Uterus (tissue), 2 donors: ENCODE measurements around the gene DCHS2.

Experiments used
- POLR2A ChIP-seq, 2 donors: fragments of 450-650 bp; IDR thresholded peaks; one replicate each; pipeline ENCODE4 v1.6.1; 2016; ENCODE audit warnings: antibody characterized with exemption in 2 of 2, mild to moderate bottlenecking in 1 of 2, moderate library complexity in 1 of 2
- TF ChIP-seq, protein P1 (sequence below), 4 experiments: fragments of 200-600 bp in 2 of 4; fragments of 450-650 bp in 2 of 4; sonication (generic) in 2 of 4; IDR thresholded peaks; one replicate each; pipeline ENCODE4 v1.5.1; 2016 to 2019; ENCODE audit warnings: antibody characterized with exemption in 4 of 4, mild to moderate bottlenecking in 2 of 4, moderate library complexity in 1 of 4

DNA sequence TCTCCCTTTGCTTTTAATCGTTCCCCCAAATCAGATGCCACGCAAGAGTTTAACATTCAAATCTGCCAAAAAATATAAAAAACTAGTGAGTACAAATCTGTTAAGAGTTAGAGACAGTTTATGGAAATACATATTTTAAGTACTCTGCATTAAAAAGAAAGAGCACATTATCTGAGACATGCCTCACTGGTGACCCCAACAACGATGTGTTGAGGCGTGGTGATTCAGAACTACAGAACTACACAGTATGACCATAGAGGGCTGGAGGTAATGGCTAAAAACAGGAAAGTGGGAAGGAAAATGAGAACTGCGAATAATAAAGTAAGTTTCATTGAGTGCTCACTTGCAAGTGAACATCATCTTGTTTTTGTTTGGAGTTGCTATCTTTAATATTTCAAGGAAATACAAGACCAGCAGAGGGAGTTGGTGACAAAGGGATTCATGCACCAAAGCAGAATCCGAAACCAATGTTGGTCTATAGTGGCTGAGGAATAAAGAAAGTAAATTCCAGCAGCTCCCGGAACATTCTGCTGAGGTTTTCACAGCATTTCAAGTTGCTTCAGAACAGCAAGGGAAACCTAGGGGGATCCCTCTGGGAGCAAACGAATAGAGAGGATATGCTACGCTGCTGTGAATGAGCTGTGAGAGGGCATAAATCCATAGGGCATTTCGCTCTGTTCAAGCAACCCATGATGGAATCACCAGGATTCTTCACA, 92.2 kb downstream of the DCHS2 start:
- TF ChIP-seq, protein P1, sequence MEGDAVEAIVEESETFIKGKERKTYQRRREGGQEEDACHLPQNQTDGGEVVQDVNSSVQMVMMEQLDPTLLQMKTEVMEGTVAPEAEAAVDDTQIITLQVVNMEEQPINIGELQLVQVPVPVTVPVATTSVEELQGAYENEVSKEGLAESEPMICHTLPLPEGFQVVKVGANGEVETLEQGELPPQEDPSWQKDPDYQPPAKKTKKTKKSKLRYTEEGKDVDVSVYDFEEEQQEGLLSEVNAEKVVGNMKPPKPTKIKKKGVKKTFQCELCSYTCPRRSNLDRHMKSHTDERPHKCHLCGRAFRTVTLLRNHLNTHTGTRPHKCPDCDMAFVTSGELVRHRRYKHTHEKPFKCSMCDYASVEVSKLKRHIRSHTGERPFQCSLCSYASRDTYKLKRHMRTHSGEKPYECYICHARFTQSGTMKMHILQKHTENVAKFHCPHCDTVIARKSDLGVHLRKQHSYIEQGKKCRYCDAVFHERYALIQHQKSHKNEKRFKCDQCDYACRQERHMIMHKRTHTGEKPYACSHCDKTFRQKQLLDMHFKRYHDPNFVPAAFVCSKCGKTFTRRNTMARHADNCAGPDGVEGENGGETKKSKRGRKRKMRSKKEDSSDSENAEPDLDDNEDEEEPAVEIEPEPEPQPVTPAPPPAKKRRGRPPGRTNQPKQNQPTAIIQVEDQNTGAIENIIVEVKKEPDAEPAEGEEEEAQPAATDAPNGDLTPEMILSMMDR (IDR thresholded peaks at IDR 0.05): peak; percentile 66 to 81 (median 68)
- no peak for TF ChIP-seq POLR2A (IDR thresholded peaks at IDR 0.05)
